Transverse colon (tissue), 4 donors: ENCODE measurements around the gene S100A7. TPM values are rescaled to one million over a fixed set of nuclear protein-coding genes. Genes with fewer than 3 reads are reported as not detected.

ENCODE experiments used
- DNase-seq: peaks from one replicate; pipeline ENCODE4 v3.0.0-alpha.2; 2019
- H3K27ac ChIP-seq, 4 donors: fragments of 200-600 bp; sonication (generic); 2 replicates each; pipeline ENCODE4 v1.5.1; 2016 to 2018; ENCODE audit warnings: inconsistent platforms in 4 of 4
- H3K27me3 ChIP-seq: fragments of 200-600 bp; sonication (generic); 2 replicates; pipeline ENCODE4 v1.5.1; 2017; ENCODE audit warnings: inconsistent platforms
- H3K36me3 ChIP-seq, 4 donors: fragments of 200-600 bp; sonication (generic); 2 replicates each; pipeline ENCODE4 v1.5.1; 2017 to 2019; ENCODE audit warnings: inconsistent platforms in 4 of 4
- H3K4me1 ChIP-seq, 4 donors: fragments of 200-600 bp; sonication (generic); 2 replicates each; pipeline ENCODE4 v1.5.1; 2017 to 2020; ENCODE audit warnings: inconsistent platforms in 4 of 4
- H3K4me3 ChIP-seq, 4 donors: fragments of 200-600 bp; sonication (generic); 1 replicate in 1 of 4; 2 replicates in 3 of 4; pipeline versions ENCODE4 v1.5.1 to v1.6.1; 2017 to 2019; ENCODE audit warnings: inconsistent platforms in 4 of 4
- H3K9me3 ChIP-seq, 2 donors: fragments of 200-600 bp; sonication (generic); 2 replicates each; pipeline ENCODE4 v1.5.1; 2017 to 2019; ENCODE audit warnings: inconsistent platforms in 2 of 2
- CTCF ChIP-seq, 5 experiments: fragments of 200-600 bp in 3 of 5; fragments of 450-650 bp in 2 of 5; sonication (generic) in 3 of 5; IDR thresholded peaks; 1 replicate in 2 of 5; 2 replicates in 3 of 5; pipeline ENCODE4 v1.5.1; 2016 to 2017; ENCODE audit warnings: antibody characterized with exemption in 5 of 5, inconsistent platforms in 3 of 5, mild to moderate bottlenecking in 2 of 5, moderate library complexity in 1 of 5
- EP300 ChIP-seq: sonication (generic); formaldehyde crosslinking; IDR thresholded peaks from one replicate; pipeline ENCODE4 v1.6.1; 2017; ENCODE audit warnings: antibody characterized with exemption, low read depth
- POLR2A ChIP-seq: fragments of 450-650 bp; IDR thresholded peaks from one replicate; pipeline ENCODE4 v1.6.1; 2016; ENCODE audit warnings: antibody characterized with exemption, mild to moderate bottlenecking, moderate library complexity
- POLR2AphosphoS5 ChIP-seq, 3 donors: sonication (generic); formaldehyde crosslinking; IDR thresholded peaks; one replicate each; pipeline ENCODE4 v1.6.1; 2016; ENCODE audit warnings: antibody characterized with exemption in 3 of 3
- WGBS, 2 donors: methylation state at CpG; one replicate each; pipeline ENCODE4 v1.1.5; 2018; ENCODE audit warnings: low coverage in 1 of 2; 5-methylcytosine and 5-hydroxymethylcytosine counted together
- in situ Hi-C, 4 donors: fragments of 200-750 bp; cut with MboI; loops; one replicate each; pipeline versions ENCODE4 v1.15.0 to v1.15.1; 2017; ENCODE audit warnings: low sequenced_read_pairs in 3 of 4, low pct_ligation_motif_present in 1 of 4, low pct_unique_long_range_greater_than_20kb in 1 of 4
- intact Hi-C: fragments of 100-400 bp; cut with DNase I; formaldehyde crosslinking; loops from one replicate; pipeline ENCODE4 v1.15.1; 2023; ENCODE audit warnings: low total_unique reads
- total RNA-seq, 4 donors: library from RNA; depleted of rRNA; stranded (reverse); fragments of >200 nt; gene quantifications; one replicate each; pipeline ENCODE4 v1.1.0, GENCODE V29; 2016

Gene S100A7
- not detected for total RNA-seq

DNA sequence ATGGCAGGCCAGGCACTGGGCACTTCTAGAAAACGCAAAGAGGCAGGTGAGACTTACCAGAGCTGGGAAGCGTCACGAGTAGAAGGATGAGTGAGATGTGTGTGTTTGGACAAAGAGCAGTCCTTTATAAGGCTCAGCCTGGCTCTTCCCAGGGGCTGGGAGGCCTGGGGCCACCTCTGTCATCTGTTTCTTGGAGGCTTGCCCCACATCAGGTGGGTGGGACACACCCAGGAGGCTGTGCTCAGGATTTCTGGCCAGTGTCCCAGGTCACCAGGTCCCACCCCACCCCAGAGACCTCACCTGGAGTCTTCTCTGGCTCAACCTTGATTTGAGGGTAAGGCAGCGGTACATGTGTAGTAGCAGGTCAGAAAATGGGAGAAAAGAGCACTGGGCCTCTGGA lies at the start of gene S100A7:
Gene S100A7, minus strand, starts transcription at position 101 of the 400 bp plus-strand sequence. CDS start 1,638 bp downstream, outside the sequence.
- WGBS, 2 donors = 77% methylated on average over 4 of the region's 4 CpGs; no CpG with 5 or more reads in 1 of the 2 donors
- H3K9me3 ChIP-seq = no peaks in the 10 kb centered on the region
- no peak within 1 kb of the TSS for H3K27ac ChIP-seq
- intact Hi-C loops (no loop called here), in situ Hi-C loops (no loop called here)
- H3K27me3 ChIP-seq = peaks cover 3% of the 10 kb centered on the region
- no peaks in the 10 kb centered on the region for H3K36me3 ChIP-seq
- no peak for DNase-seq
- TF ChIP-seq EP300 = no peak
- TF ChIP-seq CTCF (IDR thresholded peaks at IDR 0.05) = no peak
- no peak for TF ChIP-seq POLR2AphosphoS5 (IDR thresholded peaks at IDR 0.05)
- TF ChIP-seq POLR2A = no peak
- peaks cover 0 to under 1% (median 0%) of the 10 kb centered on the region in 4 donors for H3K4me1 ChIP-seq
- no peak within 1 kb of the TSS for H3K4me3 ChIP-seq

- no peaks in the 10 kb centered on the region for H3K27me3 ChIP-seq
- DNase-seq = peak; percentile 77
- H3K36me3 ChIP-seq = no peaks in the 10 kb centered on the region
- H3K4me3 ChIP-seq = no peak overlapping the region
- peaks cover 2 to 32% (median 10%) of the 10 kb centered on the region in 4 donors for H3K4me1 ChIP-seq
- TF ChIP-seq POLR2AphosphoS5 (IDR thresholded peaks at IDR 0.05) (no peak), CTCF (IDR thresholded peaks at IDR 0.05) (peak; percentile 60 to 82 (median 68))
- H3K9me3 ChIP-seq = no peaks in the 10 kb centered on the region
- WGBS, 2 donors = 40 to 56% methylated on average over 4 of the region's 4 CpGs
- in situ Hi-C loops (loop anchor here in 3 of 4 donors (5.0 to 25.0 kb wide), 4 partner anchors 57 to 477 kb away; partner anchors contain the start of genes JTB (in 3 of the 3), RAB13 (in 3 of the 3), RPS27 (in 3 of the 3) and S100A2 (in 2 of the 3)), intact Hi-C loops (loop anchor here (5.0 kb wide), 1 partner anchor 57 kb away; the partner anchor contains the start of gene S100A2)
- no peak overlapping the region for H3K27ac ChIP-seq
Observed at GRCh38 chr1:153509729-153510354, 49.4 kb upstream of the S100A7 start.

DNA sequence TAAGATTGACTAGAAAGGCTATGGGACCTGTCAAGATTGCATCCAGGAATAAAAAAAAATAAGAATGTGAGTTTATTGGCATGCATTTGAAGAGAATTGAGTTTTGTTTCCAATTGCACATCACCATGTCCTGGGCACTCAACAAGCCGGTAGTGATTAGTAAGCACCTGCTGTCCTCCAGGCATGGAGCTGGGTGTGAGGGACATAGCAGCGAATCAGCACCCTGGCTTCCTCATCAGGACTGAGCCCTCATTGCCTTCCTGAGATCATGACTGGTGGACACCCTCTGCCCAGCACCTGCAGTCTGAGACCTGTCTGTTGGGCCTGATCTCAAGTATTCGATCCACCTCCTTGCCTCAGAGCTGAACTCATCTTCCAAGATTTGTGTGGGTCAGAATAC lies 48.6 kb upstream of the S100A7 start:
- 86 to 100% methylated on average over 1 to 3 of the region's 3 CpGs for whole genome bisulfite sequencing, 2 donors
- Histone ChIP-seq H3K27me3 (no peaks in the 10 kb centered on the region), H3K4me3 (no peak overlapping the region), H3K4me1 (peaks cover 0 to 29% (median 7%) of the 10 kb centered on the region in 4 donors), H3K9me3 (no peaks in the 10 kb centered on the region), H3K36me3 (no peaks in the 10 kb centered on the region), H3K27ac (no peak overlapping the region)
- in situ Hi-C loops = loop anchor here in 3 of 4 donors (10.0 to 25.0 kb wide), 3 partner anchors 228 to 478 kb away; partner anchors contain the start of genes JTB (in 3 of the 3), RAB13 (in 3 of the 3), RPS27 (in 3 of the 3) and INTS3 (in 1 of the 3)
- TF ChIP-seq EP300 (no peak), POLR2AphosphoS5 (IDR thresholded peaks at IDR 0.05) (no peak), CTCF (IDR thresholded peaks at IDR 0.05) (no peak), POLR2A (no peak)
- DNase-seq = no peak
- intact Hi-C loops = no loop called here

DNA sequence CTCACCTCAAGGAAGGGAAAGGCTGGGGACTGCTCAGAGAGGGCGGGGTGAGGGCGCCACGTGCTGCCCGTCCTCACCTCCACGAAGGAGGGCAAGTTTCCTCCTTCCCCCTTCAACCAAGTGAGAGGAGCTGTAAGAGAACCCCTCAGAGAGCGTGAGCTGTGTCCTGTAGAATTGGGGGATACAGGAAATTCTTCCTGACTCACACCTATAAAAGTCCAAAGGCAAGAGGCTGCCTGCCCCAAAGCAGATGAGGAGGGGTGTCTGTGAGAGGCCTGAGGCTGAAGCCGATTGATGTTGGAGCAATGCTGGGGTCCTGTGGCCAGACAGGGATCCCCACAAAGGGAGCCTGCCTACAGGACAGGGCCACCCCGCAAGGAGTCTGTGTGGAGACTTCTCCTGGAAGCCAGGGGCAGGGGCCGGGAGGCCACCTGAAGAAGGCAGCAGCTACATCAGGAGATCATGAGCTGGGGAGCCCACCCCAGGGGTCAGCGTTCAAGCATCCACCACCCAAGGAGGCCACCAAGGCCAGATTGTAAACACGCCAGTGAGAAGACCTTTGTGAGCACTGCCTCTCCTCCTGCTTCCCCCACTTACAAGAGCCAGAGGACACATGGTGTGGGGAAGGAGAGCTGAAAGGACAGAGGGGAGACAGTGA lies 47.6 kb upstream of the S100A7 start:
- 81% methylated on average over 11 of the region's 11 CpGs; no CpG with 5 or more reads in 1 of the 2 donors for WGBS, 2 donors
- no peak for DNase-seq
- no peak for TF ChIP-seq POLR2AphosphoS5 (IDR thresholded peaks at IDR 0.05)
- no peak for TF ChIP-seq POLR2A
- TF ChIP-seq EP300 = no peak
- no peak for TF ChIP-seq CTCF (IDR thresholded peaks at IDR 0.05)
- no peak overlapping the region for H3K4me3 ChIP-seq
- in situ Hi-C loops = loop anchor here in 3 of 4 donors (10.0 to 25.0 kb wide), 3 partner anchors 229 to 479 kb away; partner anchors contain the start of genes JTB (in 3 of the 3), RAB13 (in 3 of the 3), RPS27 (in 3 of the 3) and INTS3 (in 1 of the 3)
- peak overlapping the region; percentile 68 to 79 (median 77) for H3K27ac ChIP-seq
- no peaks in the 10 kb centered on the region for H3K36me3 ChIP-seq
- intact Hi-C loops = loop anchor here (1.0 kb wide), 1 partner anchor 41 kb away; the partner anchor contains the start of gene S100A3
- no peaks in the 10 kb centered on the region for H3K27me3 ChIP-seq
- H3K9me3 ChIP-seq = no peaks in the 10 kb centered on the region
- peaks cover 0 to 29% (median 7%) of the 10 kb centered on the region in 4 donors for H3K4me1 ChIP-seq
